Measurements from ENCODE around the gene ZNF319.
A peak's percentile ranks its signal among the peaks of the same experiment; 100 is the strongest.
"Not testable (repeated sequence)": the region's sequence is repeated elsewhere in the genome, so short reads cannot be mapped to it uniquely, and the experiment has no call there.

Gene ZNF319

GRCh38 chr16:58020628-58021521, 20.4 kb upstream of the ZNF319 start:
- DNase-seq: no peak

GRCh38 chr16:58019866-58020538, 19.5 kb upstream of the ZNF319 start:
- no peak for DNase-seq

DNA sequence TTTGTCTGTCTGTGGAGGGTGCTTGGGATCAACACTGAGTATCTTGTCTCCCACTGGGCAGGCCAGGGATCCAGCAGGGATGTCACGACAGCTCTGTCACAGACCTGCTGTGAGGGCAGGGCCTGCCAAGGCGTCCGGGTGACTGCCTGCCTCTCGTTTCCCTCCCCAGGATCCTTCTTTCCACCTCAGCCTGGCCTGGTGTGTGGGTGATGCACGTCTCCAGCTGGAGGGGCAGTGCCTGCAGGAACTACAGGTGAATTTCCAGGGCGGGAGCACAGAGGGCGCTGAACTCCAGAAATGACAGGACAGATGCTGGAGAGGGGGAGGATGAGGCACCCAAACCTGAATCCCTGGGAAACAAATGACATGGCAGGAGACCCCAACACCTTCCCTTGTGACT, 18.3 kb upstream of the ZNF319 start:
- no peak for DNase-seq

GRCh38 chr16:58016840-58017446, 16.5 kb upstream of the ZNF319 start:
- no peak for DNase-seq

DNA sequence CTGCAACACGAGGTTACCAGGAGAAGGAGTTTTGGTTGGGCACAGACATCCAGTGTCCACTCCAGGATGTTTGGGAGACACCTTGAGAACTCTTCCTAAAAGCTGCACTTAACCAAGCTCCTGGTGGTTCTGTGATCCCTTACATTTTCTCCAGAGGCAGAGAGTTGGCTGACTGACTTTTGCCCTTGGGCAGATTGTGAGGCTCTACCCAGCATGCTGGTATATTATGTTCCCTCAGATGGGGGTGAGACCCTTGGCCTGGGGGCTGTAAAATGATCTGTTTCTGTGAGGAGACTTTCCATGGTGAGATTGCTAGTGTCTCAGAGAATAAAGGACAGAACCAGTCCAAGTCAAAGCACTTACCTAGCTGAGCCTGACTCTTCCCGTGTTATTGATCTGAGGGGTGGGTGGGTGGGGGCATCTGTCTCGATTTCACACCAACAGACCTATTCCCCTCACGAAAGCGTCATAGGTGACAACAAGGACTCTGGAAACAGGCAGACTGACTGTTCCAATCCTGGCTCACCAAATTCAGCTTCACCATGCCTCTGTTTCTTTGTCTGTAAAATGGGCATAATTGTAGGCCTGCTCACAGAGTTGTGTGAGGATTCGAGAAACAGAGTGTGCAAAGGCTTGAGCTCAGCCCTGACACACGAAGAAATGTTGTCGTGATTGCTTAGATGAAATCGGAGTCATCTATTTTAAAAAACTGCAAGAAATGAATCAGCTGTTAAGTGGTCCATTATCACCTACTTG, 12.9 kb upstream of the ZNF319 start:
- DNase-seq: no peak

DNA sequence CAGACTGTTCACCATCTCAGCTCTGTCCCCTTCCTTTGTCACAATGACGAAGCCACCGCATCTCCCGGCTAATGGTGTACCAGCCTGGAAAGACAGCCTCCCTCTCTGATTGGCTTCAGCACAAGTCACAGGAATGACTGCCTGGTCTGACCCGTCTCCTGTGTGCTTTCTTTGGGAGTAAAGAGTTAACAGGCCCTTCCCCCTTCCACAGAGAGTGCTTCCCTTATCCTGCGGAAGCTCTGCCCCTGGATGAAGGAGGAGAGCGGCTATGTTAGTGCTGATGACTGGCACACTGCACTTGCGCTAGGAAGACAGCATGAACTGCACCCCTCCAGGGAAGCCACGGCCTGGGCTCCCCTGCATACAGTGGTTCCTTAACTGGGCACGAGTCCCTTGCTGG, 12.0 kb upstream of the ZNF319 start:
- DNase-seq: no peak

DNA sequence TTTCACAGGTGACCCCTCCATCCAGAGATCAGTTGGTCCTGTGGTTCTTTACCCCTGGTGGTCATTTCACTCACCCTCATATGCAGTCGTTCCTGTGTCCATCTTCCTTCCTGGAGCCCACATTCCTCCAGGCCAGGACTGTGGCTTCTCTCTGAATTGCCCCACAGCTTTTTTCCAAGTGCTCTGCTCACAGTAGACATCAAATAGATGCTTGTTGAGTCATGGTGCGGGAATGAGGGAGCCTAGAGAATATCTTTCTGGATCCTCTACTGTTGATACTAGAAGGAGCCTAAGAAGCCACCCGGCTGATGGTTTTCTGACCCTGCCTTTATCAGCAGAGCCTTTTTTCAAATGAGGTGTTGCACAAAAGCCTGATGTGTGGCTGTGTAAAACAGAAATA, 11.2 kb upstream of the ZNF319 start:
- DNase-seq: no peak

DNA sequence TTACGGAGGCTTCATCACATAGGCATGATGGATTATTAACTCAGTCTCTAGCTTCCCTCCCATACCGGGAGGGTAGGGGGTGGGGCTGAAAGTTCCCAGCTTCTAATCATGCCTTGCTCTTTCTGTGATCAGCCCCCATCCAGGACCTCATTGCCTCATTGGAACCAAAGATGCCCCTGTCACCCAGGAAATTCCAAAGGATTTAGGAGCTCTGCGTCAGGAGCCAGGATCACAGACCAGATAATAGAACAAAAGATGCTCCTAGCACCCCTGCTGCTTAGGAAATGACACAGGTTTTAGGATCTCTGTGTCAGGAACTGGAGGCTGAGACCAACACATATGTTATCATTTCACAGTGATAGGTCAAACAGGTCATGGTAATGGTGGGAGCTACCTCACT, 10.4 kb upstream of the ZNF319 start:
- no peak for DNase-seq

- DNase-seq: no peak
These were observed 9.5 kb upstream of the ZNF319 start for GRCh38 chr16:58009856-58010416.

- not testable (repeated sequence) for DNase-seq
These were observed 4.3 kb upstream of the ZNF319 start for GRCh38 chr16:58004736-58005135.

DNA sequence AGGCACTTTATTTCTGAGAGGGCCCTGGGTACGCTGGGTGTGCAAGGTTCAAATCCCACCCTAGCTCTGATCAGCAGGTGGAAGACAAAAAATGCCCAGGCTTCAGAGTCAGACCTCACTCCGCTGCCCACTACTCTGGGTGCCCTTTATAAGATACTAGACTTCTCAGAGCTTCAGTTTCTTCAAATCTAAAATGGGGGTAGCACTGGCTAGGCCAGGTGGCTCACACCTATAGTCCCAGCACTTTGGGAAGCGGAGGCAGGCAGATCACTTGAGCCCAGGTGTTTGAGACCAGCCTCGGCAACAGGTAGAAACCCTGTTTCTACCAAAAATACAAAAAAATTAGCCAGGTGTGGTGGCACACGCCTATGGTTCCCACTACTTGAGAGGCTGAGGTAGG, 2.5 kb upstream of the ZNF319 start:
- DNase-seq: no peak

- no peak for DNase-seq
These were observed 1.9 kb upstream of the ZNF319 start for GRCh38 chr16:58002416-58002800.

DNA sequence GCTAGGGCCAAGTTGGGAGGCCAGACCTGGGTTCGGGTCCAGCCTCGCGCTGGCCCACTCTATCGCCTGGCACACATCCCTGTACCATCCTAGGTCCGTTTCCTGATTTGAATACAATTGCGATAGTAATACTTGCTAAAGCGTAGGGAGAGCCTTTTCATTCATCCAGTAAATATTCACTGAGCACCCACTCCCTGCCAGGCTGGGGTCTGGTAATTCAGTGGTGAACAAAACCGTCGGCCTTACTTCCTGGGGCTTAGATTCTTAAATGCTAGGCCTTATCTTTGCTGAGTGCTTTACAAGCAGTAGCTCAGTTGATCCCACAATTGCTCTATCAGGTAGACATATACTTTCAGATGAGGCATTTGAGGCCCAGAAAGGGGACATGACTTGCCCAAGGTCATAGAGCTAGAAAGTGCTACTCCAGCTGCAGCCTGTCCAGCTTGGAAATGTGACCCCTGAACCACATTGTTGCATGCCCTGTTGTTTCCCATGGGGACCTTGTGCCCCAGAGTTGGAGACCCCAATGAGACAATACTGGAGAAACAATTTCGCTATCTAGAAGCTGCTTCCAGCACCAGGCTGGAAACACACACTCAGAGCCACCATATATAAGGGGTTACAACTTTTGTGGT, 1.4 kb upstream of the ZNF319 start:
- no peak for DNase-seq

DNA sequence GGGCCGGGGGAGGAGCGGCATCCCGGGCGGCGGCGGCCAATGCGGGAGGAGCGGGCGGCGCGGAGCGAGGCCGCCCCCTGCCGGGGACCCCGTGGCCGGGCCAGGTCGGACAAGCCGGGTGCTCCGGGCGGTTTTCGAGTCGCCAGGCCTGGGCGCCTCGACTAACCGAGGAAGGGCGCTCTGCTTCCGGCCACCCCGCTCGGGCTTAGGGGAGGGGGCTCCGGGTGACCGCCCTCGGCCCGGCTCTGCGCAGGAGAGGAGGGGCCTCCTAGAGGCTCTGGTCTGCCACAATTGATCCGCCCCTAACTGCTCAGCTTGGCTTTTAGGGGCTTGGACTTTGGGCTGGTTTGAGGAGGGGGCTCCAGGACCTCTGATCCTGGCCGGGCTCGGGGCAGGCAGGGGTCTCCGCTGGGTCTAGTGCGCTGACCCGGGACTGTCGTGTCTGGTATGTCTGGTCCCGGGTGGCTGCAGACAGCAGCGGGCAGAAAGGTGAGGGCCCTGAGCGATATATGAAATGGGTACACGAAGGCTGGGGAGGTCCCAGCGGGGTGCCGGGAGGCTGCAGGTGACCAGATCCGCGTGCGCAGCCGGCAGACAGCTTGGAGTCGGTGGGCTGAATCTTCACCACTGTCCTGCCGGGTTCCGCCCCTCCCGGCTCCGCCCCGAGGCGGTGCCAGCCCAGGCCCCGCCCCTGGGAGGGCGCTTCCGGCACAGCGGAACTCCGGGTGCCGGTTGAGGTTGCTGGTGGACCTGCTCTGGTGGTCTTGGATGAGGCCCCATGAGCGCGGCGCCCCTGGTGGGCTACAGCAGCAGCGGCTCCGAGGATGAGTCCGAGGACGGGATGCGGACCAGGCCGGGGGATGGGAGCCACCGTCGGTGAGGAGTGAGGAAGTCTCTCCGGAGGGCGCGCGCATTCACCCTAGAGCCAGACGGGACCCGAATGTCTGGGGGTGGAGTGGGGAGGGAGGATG, 519 bp upstream of the ZNF319 start, which contains the start of gene USB1:
USB1 (plus strand) TSS at position 702 of the 971 bp plus-strand sequence; CDS start at position 779, 77 bp downstream.
- peak; percentile 48 for DNase-seq

- DNase-seq: peak; percentile 4
These were observed 1.0 kb downstream of the ZNF319 start for GRCh38 chr16:57999366-57999970.

DNA sequence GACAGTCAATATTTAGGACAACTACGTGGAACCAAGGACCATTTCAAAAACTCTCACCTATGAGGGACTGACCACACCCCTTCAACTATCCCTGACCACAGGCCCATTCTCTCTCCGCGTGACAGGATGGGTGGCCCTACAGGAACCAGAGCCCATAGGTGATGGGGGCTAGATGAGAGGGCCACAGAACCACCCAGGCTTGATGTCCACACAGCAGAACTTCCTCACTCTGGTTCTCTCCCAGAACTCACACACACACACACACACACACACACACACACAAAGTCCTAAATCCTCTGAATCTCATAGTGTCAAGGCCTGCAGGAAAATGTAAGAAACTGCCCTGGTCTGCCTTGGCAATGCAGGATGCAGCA, 1.5 kb downstream of the ZNF319 start:
- no peak for DNase-seq

GRCh38 chr16:57998486-57998885, 2.0 kb downstream of the ZNF319 start:
- DNase-seq: no peak

- DNase-seq: no peak
These were observed 2.8 kb downstream of the ZNF319 start for GRCh38 chr16:57997528-57998265.

GRCh38 chr16:57997176-57997527, 3.3 kb downstream of the ZNF319 start:
- DNase-seq: no peak

Data from GDM1 (cell line).